Fibroblast of skin of back (primary cell): ENCODE data around the gene BTD.

ENCODE experiments used
- DNase-seq: peaks from one replicate; pipeline ENCODE4 v3.0.0-alpha.2; 2013

BTD gene

GRCh38 chr3:15637131-15637951 lies 35.8 kb downstream of the BTD start:
- no peak for DNase-seq

- peak; percentile 34 for DNase-seq
These were observed 36.8 kb downstream of the BTD start for GRCh38 chr3:15638193-15638890.

GRCh38 chr3:15638891-15639262 lies 37.3 kb downstream of the BTD start:
- DNase-seq = peak; percentile 69

- no peak for DNase-seq
These were observed 43.7 kb downstream of the BTD start for GRCh38 chr3:15645246-15645645.

GRCh38 chr3:15645740-15646501 lies 44.4 kb downstream of the BTD start:
- peak; percentile 99 for DNase-seq

- peak; percentile 100 for DNase-seq
These were observed 45.4 kb downstream of the BTD start for GRCh38 chr3:15646851-15647511.

GRCh38 chr3:15647611-15648167 lies 46.1 kb downstream of the BTD start:
- peak; percentile 97 for DNase-seq

GRCh38 chr3:15649341-15649740 lies 47.8 kb downstream of the BTD start:
- DNase-seq = no peak

- DNase-seq = no peak
These were observed 48.3 kb downstream of the BTD start for GRCh38 chr3:15649858-15650257.

GRCh38 chr3:15651396-15651795 lies 49.9 kb downstream of the BTD start:
- DNase-seq = no peak

- peak; percentile 42 for DNase-seq
These were observed 51.8 kb downstream of the BTD start for GRCh38 chr3:15653321-15653720.

GRCh38 chr3:15654127-15654526 lies 52.6 kb downstream of the BTD start:
- no peak for DNase-seq

- DNase-seq = no peak
These were observed 53.3 kb downstream of the BTD start for GRCh38 chr3:15654891-15655290.

- no peak for DNase-seq
These were observed 54.8 kb downstream of the BTD start for GRCh38 chr3:15656342-15656741.

- no peak for DNase-seq
These were observed 55.5 kb downstream of the BTD start for GRCh38 chr3:15657016-15657415.

GRCh38 chr3:15659254-15659975 lies 57.9 kb downstream of the BTD start:
- no peak for DNase-seq

- no peak for DNase-seq
These were observed 58.8 kb downstream of the BTD start for GRCh38 chr3:15660055-15660935.

GRCh38 chr3:15664144-15664543 lies 62.6 kb downstream of the BTD start:
- DNase-seq = no peak

GRCh38 chr3:15665510-15666150 lies 64.1 kb downstream of the BTD start:
- no peak for DNase-seq

- no peak for DNase-seq
These were observed 64.7 kb downstream of the BTD start for GRCh38 chr3:15666277-15666676.
